Pancreas (tissue), 10 donors: Measurements from ENCODE around the gene ADGRA1. TPM values are rescaled to one million over a fixed set of nuclear protein-coding genes. Genes with fewer than 3 reads are reported as not detected.

Experiments used
- ATAC-seq, 4 donors: fragments of 200-7000 bp; cut with Tn5 transposase; one replicate each; pipeline versions ENCODE4 v1.8.0 to v1.9.1; 2020; ENCODE audit warnings: mild to moderate bottlenecking in 4 of 4, moderate library complexity in 4 of 4
- DNase-seq, 6 donors: peaks; one replicate each; pipeline ENCODE4 v3.0.0-alpha.2; 2020
- FAIRE-seq: peaks from 2 replicates; lab custom pipeline; 2012; peaks lifted over from hg19 to GRCh38; lab: Jason Lieb, UNC
- H3K27ac ChIP-seq, 4 donors: fragments of 200-600 bp; sonication (generic); 1 replicate in 3 of 4; 2 replicates in 1 of 4; pipeline versions ENCODE4 v1.5.0 to v1.8.0; 2020
- H3K27me3 ChIP-seq, 4 donors: fragments of 200-600 bp; one replicate each; pipeline ENCODE4 v1.8.0; 2021
- H3K36me3 ChIP-seq, 3 donors: fragments of 200-600 bp; sonication (generic) in 1 of 3; one replicate each; pipeline versions ENCODE4 v1.5.0 to v1.8.0; 2020 to 2021
- H3K4me1 ChIP-seq, 3 donors: fragments of 200-600 bp; one replicate each; pipeline ENCODE4 v1.8.0; 2021
- H3K4me3 ChIP-seq, 4 donors: fragments of 200-600 bp; sonication (generic) in 2 of 4; one replicate each; pipeline versions ENCODE4 v1.5.0 to v1.8.0; 2020 to 2021
- H3K9me3 ChIP-seq, 4 donors: fragments of 200-600 bp; one replicate each; pipeline ENCODE4 v1.8.0; 2021
- CTCF ChIP-seq, 4 donors: fragments of 200-600 bp; sonication (generic) in 3 of 4; IDR thresholded peaks; one replicate each; pipeline versions ENCODE4 v1.5.0 to v1.8.0; 2021; ENCODE audit warnings: antibody characterized with exemption in 4 of 4
- WGBS, 2 donors: extraction: QIAGEN DNeasy Blood & Tissue Kit; methylation state at CpG; one replicate each; pipeline ENCODE4 v1.1.7; 2013; 5-methylcytosine and 5-hydroxymethylcytosine counted together
- intact Hi-C, 3 donors: fragments of 100-400 bp; cut with DNase I; formaldehyde crosslinking; loops; one replicate each; pipeline versions ENCODE4 v1.11.1 to v1.14.2; 2022
- polyA plus RNA-seq, 2 donors: library from polyadenylated mRNA; stranded (reverse); fragments of 200-250 nt; gene quantifications; one replicate each; pipeline ENCODE4 v1.2.3, GENCODE V29; 2013
- total RNA-seq, 6 donors: library from RNA; stranded (reverse); fragmentation: NEBNext Ultra II Directional in 4 of 6; extraction: Animal tissue kit (Norgen Biotek cat#: 25700) in 4 of 6; gene quantifications; one replicate each; pipeline versions ENCODE4 v1.2.1 to v1.2.4, GENCODE V29; 2021 to 2023
- donor health status: healthy with polysubstance abuse.
- donor health status: DM: no; HTN: no; CAD: no; lungs with moderate emphysema.
- donor health status: DM: no; HTN: no; CAD: no.
- donor health status: control.
- donor health status: control.
- donor health status: Bipolar disorder and iron deficiency.
- donor health status: DM: yes; HTN: yes; CAD: no.
- donor health status: DM: no; HTN: no; CAD: no.
- donor health status: DM: no; HTN: no; CAD: no.
- donor health status: DM: yes; HTN: yes; CAD: no.

ADGRA1 gene
- total and polyA plus RNA-seq, 8 donors: 0.03 to 0.85 (median 0.12) TPM; not detected in 1

GRCh38 chr10:133158756-133159610 is 71.3 kb downstream of the ADGRA1 start:
- peaks cover 0 to 8% (median 3%) of the 10 kb centered on the region in 3 donors for H3K4me1 ChIP-seq
- WGBS, 2 donors: 30 to 37% methylated on average over 22 to 23 of the region's 23 CpGs
- intact Hi-C loops: no loop called here
- TF ChIP-seq CTCF (IDR thresholded peaks at IDR 0.05): no peak
- peaks cover 0 to 4% (median 0%) of the 10 kb centered on the region in 4 donors for H3K27me3 ChIP-seq
- no peaks in the 10 kb centered on the region for H3K9me3 ChIP-seq
- ATAC-seq: peak in 3 of 4 donors; percentile 53 to 65 (median 62)
- H3K27ac ChIP-seq: no peak overlapping the region
- no peak for FAIRE-seq
- H3K4me3 ChIP-seq: no peak overlapping the region
- peak in 2 of 6 donors; percentile 16 to 64 for DNase-seq
- H3K36me3 ChIP-seq: no peaks in the 10 kb centered on the region

- no peak for TF ChIP-seq CTCF (IDR thresholded peaks at IDR 0.05)
- intact Hi-C loops: no loop called here
- no peak for FAIRE-seq
- WGBS, 2 donors: 3 to 7% methylated on average over 12 to 18 of the region's 18 CpGs
- no peaks in the 10 kb centered on the region for H3K9me3 ChIP-seq
- H3K27ac ChIP-seq: no peak overlapping the region
- peak overlapping the region in 1 of 4 donors; percentile 49 for H3K4me3 ChIP-seq
- DNase-seq: no peak
- peaks cover 0 to 4% (median 0%) of the 10 kb centered on the region in 4 donors for H3K27me3 ChIP-seq
- peak in 2 of 4 donors; percentile 3 to 7 for ATAC-seq
- H3K4me1 ChIP-seq: peaks cover 0 to 8% (median 3%) of the 10 kb centered on the region in 3 donors
- no peaks in the 10 kb centered on the region for H3K36me3 ChIP-seq
Measured at GRCh38 chr10:133159611-133159949, 71.9 kb downstream of the ADGRA1 start.

GRCh38 chr10:133159950-133160825 is 72.5 kb downstream of the ADGRA1 start, which contains the start of gene KNDC1:
TSS of gene KNDC1 (plus strand) at chr10:133160219. CDS start at chr10:133160468, 249 bp downstream.
- H3K27ac ChIP-seq: no peak within 1 kb of the TSS
- peak; percentile 56 to 76 (median 60) for ATAC-seq

More at GRCh38 chr10:133159950-133160825, 72.5 kb downstream of the ADGRA1 start, which contains the start of gene KNDC1:
- H3K9me3 ChIP-seq: no peaks in the 10 kb centered on the region
- no peak for FAIRE-seq
- H3K4me3 ChIP-seq: peak within 1 kb of the TSS in 3 of 4 donors; percentile 19 to 49 (median 31)
- no peaks in the 10 kb centered on the region for H3K36me3 ChIP-seq
- H3K27me3 ChIP-seq: peaks cover 0 to 4% (median 0%) of the 10 kb centered on the region in 4 donors
- peak in 1 of 6 donors; percentile 65 for DNase-seq
- WGBS, 2 donors: 1% methylated on average over 42 to 108 of the region's 108 CpGs
- intact Hi-C loops: no loop called here
- TF ChIP-seq CTCF (IDR thresholded peaks at IDR 0.05): no peak
- H3K4me1 ChIP-seq: peaks cover 0 to 8% (median 3%) of the 10 kb centered on the region in 3 donors
